ENCODE data around the gene BCKDK. TPM values are rescaled to one million over a fixed set of nuclear protein-coding genes. Genes with fewer than 3 reads are reported as not detected.
A peak's percentile ranks its signal among the peaks of the same experiment; 100 is the strongest.

The BCKDK gene
- polyA plus RNA-seq, 3 donors = 76.5 to 93.5 (median 90.8) TPM

- peak; percentile 81 for TF ChIP-seq CTCF (IDR thresholded peaks at IDR 0.05)
- H3K27ac ChIP-seq (ENCODE audit: low read depth in 1 of 2, low read length in 2 of 2) = no peak overlapping the region
- H3K4me2 ChIP-seq (replicated peaks; ENCODE audit: extremely low read depth, low read length, poor library complexity, severe bottlenecking) = peak overlapping the region; percentile 69
- no peaks in the 10 kb centered on the region for H3K9me3 ChIP-seq (replicated peaks in 1 of 2; ENCODE audit: control insufficient read depth in 1 of 2, insufficient read depth in 1 of 2, low read length in 2 of 2)
- under 1% methylated on average over 25 of the region's 33 CpGs for WGBS (ENCODE audit: insufficient coverage)
- H2AFZ ChIP-seq (ENCODE audit: insufficient read depth, low read depth, low read length, poor library complexity, severe bottlenecking) = peak overlapping the region; percentile 85
- H3K9ac ChIP-seq (ENCODE audit: insufficient read depth, low read length, poor library complexity, severe bottlenecking) = peak overlapping the region; percentile 32
- no peaks in the 10 kb centered on the region for H3K27me3 ChIP-seq (ENCODE audit: control insufficient read depth in 2 of 2, insufficient read depth in 2 of 2, low read length in 2 of 2)
- no peaks in the 10 kb centered on the region for H3K9me3 Mint-ChIP-seq
- H4K20me1 ChIP-seq (ENCODE audit: insufficient read depth, low read length) = peaks cover 8% of the 10 kb centered on the region
- peaks cover 0 to 2% (median 2%) of the 10 kb centered on the region in 3 donors for H3K27me3 Mint-ChIP-seq (ENCODE audit: low read depth in 3 of 3)
- H3K4me3 ChIP-seq (replicated peaks in 1 of 3; ENCODE audit: low read depth in 2 of 3, low read length in 3 of 3) = peak overlapping the region in 2 of 3 experiments; percentile 18 to 57
- peaks cover 14 to 16% of the 10 kb centered on the region in 2 donors for H3K36me3 ChIP-seq (replicated peaks in 1 of 2; ENCODE audit: control insufficient read depth in 1 of 2, insufficient read depth in 2 of 2, low read length in 2 of 2)
- H3K4me1 ChIP-seq (ENCODE audit: control insufficient read depth in 1 of 2, insufficient read depth in 2 of 2, low read length in 2 of 2) = peaks cover 26 to 37% of the 10 kb centered on the region in 2 donors
- peaks cover 14% of the 10 kb centered on the region in 2 donors for H3K36me3 Mint-ChIP-seq
- H3K4me3 Mint-ChIP-seq = peak overlapping the region; percentile 56 to 73
- intact Hi-C loops (cut with micrococcal nuclease) = loop anchor here in 1 of 2 donors (2.0 kb wide), 1 partner anchor 37 kb away; no protein-coding TSS in a partner anchor
- peaks cover 22% of the 10 kb centered on the region for H3K4me1 Mint-ChIP-seq
- peak; percentile 78 to 87 (median 82) for DNase-seq
- H3K79me2 ChIP-seq (ENCODE audit: insufficient read depth, low read length) = peaks cover 26% of the 10 kb centered on the region
- H3K27ac Mint-ChIP-seq = peak overlapping the region in 6 of 7 donors; percentile 75 to 87 (median 84)
These were observed 2.4 kb upstream of the BCKDK start for GRCh38 chr16:31105677-31106213.

GRCh38 chr16:31106509-31107464, 1.4 kb upstream of the BCKDK start:
- DNase-seq = no peak
- Histone ChIP-seq H3K9ac (ENCODE audit: insufficient read depth, low read length, poor library complexity, severe bottlenecking) (no peak overlapping the region), H3K79me2 (ENCODE audit: insufficient read depth, low read length) (peaks cover 37% of the 10 kb centered on the region), H3K27ac (ENCODE audit: low read depth in 1 of 2, low read length in 2 of 2) (no peak overlapping the region), H2AFZ (ENCODE audit: insufficient read depth, low read depth, low read length, poor library complexity, severe bottlenecking) (no peak overlapping the region), H3K4me2 (replicated peaks; ENCODE audit: extremely low read depth, low read length, poor library complexity, severe bottlenecking) (no peak overlapping the region), H3K27me3 (ENCODE audit: control insufficient read depth in 2 of 2, insufficient read depth in 2 of 2, low read length in 2 of 2) (no peaks in the 10 kb centered on the region), H3K36me3 (replicated peaks in 1 of 2; ENCODE audit: control insufficient read depth in 1 of 2, insufficient read depth in 2 of 2, low read length in 2 of 2) (peaks cover 25 to 26% of the 10 kb centered on the region in 2 donors), H3K4me1 (ENCODE audit: control insufficient read depth in 1 of 2, insufficient read depth in 2 of 2, low read length in 2 of 2) (peaks cover 30 to 43% of the 10 kb centered on the region in 2 donors), H4K20me1 (ENCODE audit: insufficient read depth, low read length) (peaks cover 8% of the 10 kb centered on the region), H3K4me3 (replicated peaks in 1 of 3; ENCODE audit: low read depth in 2 of 3, low read length in 3 of 3) (no peak overlapping the region), H3K9me3 (replicated peaks in 1 of 2; ENCODE audit: control insufficient read depth in 1 of 2, insufficient read depth in 1 of 2, low read length in 2 of 2) (no peaks in the 10 kb centered on the region)
- peak overlapping the region in 2 of 7 donors; percentile 77 to 90 for H3K27ac Mint-ChIP-seq
- no peaks in the 10 kb centered on the region for H3K9me3 Mint-ChIP-seq
- no peak overlapping the region for H3K4me3 Mint-ChIP-seq
- TF ChIP-seq CTCF (IDR thresholded peaks at IDR 0.05) = no peak
- H3K27me3 Mint-ChIP-seq (ENCODE audit: low read depth in 3 of 3) = peaks cover 0 to 2% (median 0%) of the 10 kb centered on the region in 3 donors
- H3K4me1 Mint-ChIP-seq = peaks cover 29% of the 10 kb centered on the region
- intact Hi-C loops (cut with micrococcal nuclease) = loop anchor here in 1 of 2 donors (2.0 kb wide), 1 partner anchor 36 kb away; no protein-coding TSS in a partner anchor
- WGBS (ENCODE audit: insufficient coverage) = 96% methylated on average over 19 of the region's 28 CpGs
- peaks cover 25% of the 10 kb centered on the region in 2 donors for H3K36me3 Mint-ChIP-seq

Data from CD14-positive monocyte (primary cell).